ENCODE measurements around the gene SFT2D3.

DNA sequence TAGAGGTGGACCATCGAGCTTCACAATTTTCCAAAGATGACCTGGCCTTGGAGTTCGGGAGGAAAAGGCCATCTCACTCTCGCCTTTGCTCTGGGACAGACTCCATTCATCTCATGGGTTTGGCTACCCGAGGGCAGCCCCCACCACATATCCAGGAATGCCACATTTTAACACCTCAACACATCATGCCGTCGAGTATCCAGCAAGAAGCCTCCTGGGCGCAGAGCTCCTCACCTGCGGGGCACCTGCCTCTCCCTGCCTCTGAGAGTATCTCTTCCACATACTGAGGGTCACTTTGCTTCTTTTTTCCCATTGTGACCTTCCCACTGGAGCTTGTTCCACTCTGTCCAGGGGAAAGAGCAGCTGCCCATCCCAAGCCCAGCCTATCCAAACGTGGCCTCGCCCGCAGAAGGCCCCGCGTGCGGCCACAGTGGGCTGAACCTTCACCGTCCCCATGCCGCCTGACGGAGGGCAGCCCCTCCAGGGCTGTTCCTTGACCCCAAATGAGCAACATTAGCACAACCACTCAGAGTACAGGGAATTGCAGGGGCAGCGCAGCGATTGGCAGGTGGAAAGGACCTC, 20.5 kb upstream of the SFT2D3 start:
- TF ChIP-seq EP300 (IDR thresholded peaks at IDR 0.05; ENCODE audit: low read depth) = no peak
- TF ChIP-seq, protein P1, sequence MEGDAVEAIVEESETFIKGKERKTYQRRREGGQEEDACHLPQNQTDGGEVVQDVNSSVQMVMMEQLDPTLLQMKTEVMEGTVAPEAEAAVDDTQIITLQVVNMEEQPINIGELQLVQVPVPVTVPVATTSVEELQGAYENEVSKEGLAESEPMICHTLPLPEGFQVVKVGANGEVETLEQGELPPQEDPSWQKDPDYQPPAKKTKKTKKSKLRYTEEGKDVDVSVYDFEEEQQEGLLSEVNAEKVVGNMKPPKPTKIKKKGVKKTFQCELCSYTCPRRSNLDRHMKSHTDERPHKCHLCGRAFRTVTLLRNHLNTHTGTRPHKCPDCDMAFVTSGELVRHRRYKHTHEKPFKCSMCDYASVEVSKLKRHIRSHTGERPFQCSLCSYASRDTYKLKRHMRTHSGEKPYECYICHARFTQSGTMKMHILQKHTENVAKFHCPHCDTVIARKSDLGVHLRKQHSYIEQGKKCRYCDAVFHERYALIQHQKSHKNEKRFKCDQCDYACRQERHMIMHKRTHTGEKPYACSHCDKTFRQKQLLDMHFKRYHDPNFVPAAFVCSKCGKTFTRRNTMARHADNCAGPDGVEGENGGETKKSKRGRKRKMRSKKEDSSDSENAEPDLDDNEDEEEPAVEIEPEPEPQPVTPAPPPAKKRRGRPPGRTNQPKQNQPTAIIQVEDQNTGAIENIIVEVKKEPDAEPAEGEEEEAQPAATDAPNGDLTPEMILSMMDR (IDR thresholded peaks at IDR 0.05) = no peak
- no peak for TF ChIP-seq POLR2AphosphoS5 (IDR thresholded peaks at IDR 0.05)
- no peak for TF ChIP-seq POLR2A (IDR thresholded peaks at IDR 0.05)

All from transverse colon (tissue), 4 donors.